GM18498 (cell line): ENCODE results near the gene NFAT5.
"Not testable (repeated sequence)": the region's sequence is repeated elsewhere in the genome, so short reads cannot be mapped to it uniquely, and the experiment has no call there.

Experiments used
- ATAC-seq: cut with Tn5 transposase; IDR thresholded peaks from one replicate; pipeline ENCODE4 v1.9.1; 2021; ENCODE audit warnings: mild to moderate bottlenecking, moderate library complexity; ENCODE audit not compliant: unreplicated experiment

The NFAT5 gene, protein sequence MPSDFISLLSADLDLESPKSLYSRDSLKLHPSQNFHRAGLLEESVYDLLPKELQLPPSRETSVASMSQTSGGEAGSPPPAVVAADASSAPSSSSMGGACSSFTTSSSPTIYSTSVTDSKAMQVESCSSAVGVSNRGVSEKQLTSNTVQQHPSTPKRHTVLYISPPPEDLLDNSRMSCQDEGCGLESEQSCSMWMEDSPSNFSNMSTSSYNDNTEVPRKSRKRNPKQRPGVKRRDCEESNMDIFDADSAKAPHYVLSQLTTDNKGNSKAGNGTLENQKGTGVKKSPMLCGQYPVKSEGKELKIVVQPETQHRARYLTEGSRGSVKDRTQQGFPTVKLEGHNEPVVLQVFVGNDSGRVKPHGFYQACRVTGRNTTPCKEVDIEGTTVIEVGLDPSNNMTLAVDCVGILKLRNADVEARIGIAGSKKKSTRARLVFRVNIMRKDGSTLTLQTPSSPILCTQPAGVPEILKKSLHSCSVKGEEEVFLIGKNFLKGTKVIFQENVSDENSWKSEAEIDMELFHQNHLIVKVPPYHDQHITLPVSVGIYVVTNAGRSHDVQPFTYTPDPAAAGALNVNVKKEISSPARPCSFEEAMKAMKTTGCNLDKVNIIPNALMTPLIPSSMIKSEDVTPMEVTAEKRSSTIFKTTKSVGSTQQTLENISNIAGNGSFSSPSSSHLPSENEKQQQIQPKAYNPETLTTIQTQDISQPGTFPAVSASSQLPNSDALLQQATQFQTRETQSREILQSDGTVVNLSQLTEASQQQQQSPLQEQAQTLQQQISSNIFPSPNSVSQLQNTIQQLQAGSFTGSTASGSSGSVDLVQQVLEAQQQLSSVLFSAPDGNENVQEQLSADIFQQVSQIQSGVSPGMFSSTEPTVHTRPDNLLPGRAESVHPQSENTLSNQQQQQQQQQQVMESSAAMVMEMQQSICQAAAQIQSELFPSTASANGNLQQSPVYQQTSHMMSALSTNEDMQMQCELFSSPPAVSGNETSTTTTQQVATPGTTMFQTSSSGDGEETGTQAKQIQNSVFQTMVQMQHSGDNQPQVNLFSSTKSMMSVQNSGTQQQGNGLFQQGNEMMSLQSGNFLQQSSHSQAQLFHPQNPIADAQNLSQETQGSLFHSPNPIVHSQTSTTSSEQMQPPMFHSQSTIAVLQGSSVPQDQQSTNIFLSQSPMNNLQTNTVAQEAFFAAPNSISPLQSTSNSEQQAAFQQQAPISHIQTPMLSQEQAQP (N-terminal part only)

DNA sequence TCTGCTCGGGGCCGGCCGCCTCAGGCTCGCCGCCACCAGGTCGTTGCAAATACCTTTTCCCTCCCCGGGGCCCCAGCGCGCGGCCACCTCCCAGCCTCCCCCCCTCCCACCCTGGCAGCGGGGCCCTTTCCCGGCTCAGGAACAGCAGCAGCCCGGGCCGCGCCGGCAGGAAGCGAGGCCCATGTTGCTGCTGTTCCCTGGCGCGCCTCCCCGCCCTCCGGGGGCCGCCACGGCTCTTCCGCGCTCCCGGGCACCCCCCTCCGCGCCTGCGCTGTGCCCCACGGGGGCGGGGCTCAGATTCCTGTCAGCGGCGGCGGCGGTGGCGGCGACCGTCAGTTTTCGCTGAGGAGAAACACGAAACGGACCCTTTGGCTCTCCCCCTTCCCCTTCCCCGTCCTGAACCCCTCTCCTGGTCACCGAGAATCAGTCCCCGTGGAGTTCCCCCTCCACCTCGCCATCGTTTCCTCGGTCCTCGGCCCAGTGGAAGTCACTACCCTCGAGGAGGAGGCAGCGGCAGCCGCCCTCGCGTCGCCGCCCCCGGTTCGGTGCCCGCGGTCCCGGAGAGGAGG is at the start of gene NFAT5:
Gene NFAT5, plus strand, starts transcription at position 296 of the 569 bp plus-strand sequence. CDS start 336 bp downstream, outside the sequence.
- peak; percentile 49 for ATAC-seq

DNA sequence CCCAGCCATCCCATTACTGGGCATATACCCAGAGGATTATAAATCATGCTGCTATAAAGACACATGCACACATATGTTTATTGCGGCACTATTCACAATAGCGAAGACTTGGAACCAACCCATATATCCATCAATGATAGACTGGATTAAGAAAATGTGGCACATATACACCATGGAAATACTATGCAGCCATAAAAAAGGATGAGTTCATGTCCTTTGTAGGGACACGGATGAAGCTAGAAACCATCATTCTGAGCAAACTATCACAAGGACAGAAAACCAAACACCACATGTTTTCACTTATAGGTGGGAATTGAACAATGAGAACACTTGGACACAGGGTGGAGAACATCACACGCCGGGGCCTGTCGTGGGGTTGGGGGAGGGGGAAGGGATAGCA is 47.9 kb upstream of the NFAT5 start:
- not testable (repeated sequence) for ATAC-seq

DNA sequence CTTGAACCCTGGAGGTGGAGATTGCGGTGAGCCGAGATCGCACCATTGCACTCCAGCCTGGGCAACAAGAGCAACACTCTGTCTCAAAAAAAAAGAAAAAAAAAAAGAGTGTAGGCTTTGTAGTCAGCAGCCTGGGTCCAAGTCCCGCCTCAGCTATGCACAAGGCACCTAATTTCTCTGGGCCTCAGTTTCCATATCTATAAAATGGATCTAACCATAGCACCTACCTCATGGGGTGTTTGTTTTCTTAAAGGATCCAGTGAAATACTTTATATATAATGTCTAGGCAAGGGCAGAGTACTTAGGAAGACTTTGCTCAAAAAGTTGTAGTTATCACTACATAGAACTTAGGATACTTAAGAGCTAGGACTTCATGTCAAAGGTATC is 45.4 kb upstream of the NFAT5 start:
- no peak for ATAC-seq

DNA sequence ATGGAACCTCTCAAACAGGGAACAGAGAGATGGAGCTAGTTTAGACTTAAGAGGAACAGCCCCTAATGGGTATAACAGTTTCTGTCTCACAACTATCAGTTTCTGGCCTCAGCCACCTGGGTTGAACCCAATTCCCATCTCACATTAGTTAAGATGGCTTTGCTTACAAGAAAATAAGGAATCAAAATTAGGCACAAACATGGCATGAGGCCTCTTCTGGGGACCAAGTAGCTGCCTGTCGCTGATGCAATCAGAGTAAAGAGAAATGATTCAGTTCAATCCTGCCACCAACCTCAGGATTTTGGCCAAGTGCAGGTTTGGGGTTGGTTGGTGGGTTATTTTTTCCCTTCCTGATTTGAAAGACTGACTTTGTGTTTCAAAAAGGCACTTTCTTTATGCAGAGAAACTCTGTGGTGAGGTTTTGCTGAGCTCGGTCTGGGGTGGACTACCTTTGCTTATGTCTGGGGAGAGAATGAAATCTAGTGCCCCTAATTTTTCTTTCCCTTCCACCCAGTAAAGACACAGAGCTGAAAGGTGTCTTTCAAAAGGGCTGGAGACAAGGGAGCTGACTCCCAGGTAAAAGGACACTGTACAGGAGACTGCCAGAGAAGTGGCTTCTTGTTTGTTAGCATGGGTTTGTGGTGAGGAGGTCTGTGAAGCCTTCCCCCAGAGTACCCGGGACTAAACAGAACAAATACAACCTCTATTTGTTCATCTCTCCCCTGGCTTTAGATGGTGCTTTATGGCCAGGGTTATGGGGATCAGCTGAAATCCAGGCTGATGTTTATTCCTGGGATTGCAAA is 44.8 kb upstream of the NFAT5 start:
- ATAC-seq: peak; percentile 79

DNA sequence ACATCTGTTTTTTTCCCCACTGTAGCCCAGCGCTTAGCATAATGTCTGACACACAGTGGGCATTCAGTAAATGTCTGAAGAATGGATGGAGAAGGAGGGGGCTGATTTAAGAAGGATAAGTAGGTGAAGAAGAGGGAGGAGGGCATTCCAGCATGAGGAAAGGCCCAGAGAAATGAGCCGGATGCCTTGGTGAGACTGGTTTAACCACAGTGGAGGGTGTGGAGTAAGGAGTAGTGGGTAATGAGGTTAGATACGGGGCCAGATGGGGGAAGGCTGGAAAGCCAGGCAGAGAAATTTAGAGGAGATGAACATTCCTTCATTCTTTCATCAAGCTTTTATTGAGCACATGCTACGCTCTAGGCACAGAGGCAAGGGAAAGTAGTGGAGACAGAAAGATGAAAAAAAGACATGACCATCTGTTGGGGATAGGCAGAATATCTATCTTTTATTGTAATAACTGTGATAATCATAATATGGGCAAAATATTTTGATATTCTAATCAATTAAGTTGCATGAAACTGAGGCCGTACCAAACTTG is 43.7 kb upstream of the NFAT5 start:
- no peak for ATAC-seq

DNA sequence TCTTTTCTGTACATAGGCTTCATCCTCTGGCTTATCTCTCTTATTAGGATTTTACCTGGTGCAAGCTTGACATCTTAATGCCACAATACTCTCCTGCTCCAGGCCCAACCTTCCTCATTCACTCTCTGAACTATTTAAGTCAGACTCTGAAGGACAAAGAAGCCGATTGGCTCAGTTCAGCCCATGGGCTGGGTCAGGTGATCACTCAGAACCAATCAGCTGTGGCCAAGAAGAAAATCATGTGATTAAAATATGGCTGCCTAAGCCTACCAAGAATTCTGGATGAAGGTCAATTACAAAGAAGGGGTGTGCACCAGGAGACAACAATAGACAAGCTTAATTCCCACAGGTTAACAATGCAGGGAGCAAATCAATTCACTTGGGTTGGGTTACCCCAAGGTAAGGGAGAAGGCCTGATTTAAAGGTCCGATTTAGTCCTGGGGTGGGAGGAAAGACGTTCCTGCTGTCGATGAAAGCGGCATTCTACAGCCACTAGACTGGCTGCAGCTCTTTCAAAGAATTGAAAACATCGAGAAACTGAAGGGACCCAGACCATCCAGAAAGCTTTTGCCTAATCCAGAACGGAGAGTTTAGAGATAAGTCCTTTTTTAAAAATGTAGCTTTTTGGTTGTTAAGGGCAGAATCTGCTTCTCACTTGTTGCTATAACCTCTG is 42.9 kb upstream of the NFAT5 start:
- ATAC-seq: no peak

DNA sequence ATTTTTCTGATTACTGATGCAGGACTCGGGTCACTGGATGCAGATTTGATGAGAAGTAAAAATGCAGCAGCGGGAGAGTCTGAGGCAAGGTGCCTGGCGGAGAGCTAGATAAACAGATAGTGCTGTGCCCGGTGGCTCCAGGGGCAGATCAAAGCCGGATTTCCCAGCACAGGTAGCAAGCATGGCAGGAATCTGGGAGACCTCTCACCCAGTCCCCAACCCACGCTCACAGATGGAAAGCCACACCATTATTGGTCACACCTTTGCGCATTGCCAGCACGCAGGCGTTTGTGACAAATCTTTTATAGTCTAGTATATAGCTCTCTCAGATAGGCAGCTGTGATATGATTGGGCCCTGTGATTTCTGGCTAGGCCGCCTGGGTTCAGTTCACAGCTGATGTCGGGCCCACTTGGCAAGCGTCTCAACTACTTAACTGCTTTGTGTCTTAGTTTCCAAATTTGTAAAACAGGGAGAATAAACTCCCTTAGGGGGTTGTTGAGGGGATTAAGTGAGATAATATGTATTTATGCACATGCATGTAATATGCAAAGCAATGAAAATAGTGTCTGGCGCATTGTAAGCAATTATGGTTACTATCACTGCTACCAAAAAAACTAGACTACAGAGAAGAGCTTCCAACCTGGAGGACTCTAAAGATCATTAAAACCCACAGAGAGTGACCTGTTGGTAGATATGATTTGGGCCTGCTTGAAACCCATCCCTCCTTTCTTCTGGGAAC is 42.0 kb upstream of the NFAT5 start:
- ATAC-seq: no peak

DNA sequence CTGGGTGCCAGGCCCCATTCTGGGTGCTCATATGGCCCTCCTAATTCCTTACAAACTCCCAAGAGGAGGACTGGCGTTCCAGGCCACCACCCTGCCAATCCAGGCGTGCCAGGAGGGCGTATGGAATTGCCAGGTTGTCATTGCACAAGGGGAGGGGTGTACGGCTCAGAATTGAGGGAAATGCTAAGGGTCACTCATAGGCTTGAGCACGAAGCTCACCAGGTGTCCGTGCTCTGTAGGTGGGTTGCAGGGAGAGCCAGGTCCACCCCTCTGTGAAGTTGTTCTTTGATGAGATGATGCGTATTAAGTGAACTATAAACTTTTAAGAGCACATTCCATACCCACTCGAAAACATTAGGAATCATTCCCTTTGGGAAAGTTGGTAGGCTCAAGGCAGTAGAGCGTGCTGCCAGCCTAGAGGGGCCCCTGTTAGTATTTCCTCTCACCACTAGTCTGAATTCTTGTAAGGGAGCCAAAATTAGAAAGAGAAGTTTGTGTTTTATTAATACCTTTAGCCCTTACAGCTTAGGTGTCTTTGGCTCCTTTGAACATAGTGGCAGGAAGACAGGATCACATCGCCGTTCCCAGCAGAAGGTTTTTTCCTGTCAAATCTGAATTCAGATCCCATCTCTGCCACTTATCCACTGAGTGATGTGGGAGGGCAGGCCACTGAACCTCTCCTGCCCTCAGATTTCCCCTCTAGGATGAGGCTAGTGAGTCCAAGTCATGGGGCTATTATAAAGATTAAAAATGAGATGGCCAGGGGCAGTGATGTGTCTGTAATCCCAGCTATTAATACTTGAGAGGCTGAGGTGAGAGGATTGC is 38.7 kb upstream of the NFAT5 start:
- no peak for ATAC-seq

DNA sequence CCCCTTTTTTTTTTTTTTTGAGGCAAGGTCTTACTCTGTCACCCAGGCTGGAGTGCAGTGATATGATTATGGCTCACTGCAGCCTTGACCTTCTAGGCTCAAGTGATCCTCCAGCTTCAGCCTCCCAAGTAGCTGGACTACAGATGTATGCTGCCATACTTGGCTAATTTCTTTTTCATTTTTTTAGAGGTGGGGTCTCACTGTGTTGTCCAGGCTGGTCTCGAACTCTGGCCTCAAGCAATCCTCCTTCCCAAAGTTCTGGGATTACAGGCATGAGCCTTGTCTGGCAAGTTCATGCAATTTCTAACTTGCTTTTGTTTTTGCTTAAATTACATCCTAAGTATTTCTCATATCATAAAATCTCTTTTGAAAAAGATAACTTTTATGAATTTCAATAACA is 33.8 kb upstream of the NFAT5 start:
- no peak for ATAC-seq

DNA sequence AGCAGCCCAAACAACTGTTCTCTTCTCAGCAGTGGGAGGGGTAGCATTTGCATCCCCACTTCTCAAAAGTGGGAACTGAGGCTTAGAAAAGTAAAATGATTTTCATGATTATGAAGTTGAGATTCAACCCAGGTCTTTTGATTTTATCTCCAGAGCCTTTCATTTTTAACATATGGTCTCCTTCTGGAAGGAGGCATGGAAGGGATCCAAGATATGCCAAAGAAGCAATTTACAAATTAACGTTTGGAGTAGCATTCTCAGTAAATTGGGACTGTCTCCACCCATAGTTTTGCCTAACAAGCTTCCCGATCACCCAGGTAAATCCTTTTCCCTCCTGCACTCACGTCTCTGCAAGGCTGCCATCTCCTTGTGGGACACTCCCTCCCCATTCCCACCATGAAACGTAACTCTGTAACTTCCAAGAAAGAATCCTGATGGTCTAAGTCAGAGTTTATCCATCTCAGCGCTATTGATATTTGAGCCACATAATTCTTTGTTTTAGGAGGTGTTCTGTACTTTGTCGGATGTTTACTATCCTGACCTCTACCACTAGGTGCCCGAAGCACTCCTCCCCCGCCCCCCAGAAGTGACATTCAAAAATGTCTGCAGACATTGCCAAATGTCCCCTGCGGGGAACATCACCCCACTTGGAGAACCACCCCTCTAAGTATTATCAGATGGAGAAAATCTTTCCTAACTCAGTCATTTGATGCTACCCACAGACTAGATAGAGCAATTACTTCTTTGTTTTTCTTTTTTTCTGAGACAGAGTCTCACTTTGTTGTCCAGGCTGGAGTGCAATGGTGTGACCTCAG is 32.9 kb upstream of the NFAT5 start:
- ATAC-seq: no peak

DNA sequence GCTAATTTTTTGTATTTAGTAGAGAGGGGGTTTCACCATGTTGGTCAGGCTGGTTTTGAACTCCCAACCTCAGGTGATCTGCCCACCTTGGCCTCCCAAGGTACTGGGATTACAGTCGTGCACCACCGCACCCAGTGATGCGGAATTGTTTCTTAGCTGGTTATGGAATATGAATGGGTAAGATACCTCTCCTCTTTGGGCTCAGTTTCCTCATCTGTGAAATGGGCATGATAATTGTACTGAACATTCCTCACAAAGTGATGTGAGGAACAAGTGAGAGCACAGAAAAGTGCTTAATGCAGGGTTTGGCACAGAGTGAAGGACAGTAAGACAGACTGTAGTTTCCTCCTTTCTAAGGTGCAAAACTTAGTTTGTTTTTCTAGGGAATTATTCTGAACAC is 31.0 kb upstream of the NFAT5 start:
- no peak for ATAC-seq

DNA sequence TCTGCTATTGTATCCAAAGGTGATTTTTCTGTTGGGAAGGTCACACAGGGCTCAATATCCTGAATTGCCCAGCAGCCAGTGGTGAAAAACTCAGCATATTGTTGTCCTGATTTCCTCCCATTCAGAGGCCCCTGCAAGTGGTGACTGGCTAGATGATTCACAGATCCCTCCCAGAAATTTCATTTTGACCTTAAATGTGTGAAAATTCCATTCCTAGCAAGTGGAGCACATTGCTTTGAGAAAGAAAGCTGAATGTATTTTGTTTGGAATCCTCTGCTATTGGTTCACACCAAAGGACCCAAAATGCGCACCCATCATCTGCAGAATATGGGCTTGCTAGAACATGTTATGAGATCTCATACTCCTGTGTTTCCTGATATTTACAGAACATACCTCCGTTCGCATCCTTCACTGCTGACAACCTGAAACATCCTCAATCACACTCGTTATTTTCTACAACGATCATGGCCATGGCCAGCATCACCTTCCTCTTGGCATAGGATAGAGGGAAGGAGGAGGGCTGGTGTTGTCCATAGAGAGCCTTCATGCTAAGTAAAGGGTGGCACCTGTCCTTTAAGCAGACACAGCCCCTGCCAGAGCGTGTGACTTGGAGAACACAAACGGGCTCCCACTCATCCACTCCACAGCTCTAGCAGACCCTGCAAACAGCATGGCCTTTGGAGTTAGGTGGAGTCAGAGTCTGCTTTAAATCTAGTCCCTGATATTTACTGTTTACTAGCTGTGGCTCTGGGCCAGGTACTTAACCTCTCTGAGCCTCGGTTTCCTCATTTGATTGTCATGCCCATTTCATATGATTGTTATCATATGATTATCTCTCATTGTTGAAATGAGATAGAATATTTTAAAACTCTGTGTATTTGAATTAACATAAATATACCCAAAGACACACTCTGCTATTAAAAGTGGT is 30.4 kb upstream of the NFAT5 start:
- ATAC-seq: no peak

DNA sequence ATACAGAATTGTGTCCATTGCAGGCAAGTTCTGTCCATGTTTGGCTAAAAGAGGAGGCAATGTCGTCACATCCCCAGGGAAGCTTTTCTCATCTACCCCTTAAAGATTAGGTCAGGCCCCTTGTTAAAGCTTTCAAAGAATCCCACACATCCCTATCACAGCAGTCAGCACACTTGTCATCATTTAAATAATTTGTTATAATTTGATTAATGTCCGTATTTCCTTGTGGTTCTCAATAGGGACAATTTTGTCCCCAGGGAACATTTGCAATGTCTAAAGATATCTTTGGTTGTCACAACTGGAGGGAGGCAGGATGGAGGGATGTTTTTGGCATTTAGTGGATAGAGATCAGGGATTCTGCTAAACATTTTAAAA is 28.1 kb upstream of the NFAT5 start:
- ATAC-seq: no peak

DNA sequence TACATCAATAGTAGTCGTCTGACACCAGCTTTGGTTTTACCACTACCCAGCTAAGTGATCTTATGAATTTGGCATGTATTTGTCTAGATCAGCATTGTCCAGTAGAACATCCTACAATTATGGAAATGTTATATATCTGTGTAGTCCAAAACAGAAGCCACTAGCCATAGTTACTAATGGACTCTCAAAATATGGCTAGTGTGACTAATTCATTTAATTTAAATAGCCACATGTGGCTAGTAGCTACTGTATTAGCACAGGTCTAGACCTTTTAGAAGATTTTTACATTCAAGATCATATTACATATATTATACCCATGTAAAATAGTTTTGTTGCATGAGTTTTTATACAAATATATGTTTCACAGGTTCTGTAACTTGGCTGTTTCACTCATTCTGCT is 27.0 kb upstream of the NFAT5 start:
- ATAC-seq: no peak

DNA sequence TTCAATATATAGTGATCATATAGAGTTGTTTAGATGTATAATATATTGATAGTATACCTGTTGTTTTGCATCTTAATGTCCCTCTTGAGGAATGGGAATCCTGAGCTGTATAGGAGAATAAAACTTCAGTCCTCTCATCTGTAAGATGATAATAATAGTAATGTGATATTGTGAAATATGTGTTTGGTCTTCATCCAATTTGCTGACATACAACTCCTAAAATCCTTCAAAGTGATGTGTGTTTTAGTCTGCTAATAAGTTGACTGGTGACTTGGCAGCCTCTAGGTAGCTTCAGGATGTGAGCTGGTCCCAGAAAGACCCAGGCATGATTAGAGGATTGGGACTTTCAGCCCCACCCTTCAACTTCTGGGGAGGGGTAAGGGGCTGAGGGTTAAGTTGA is 22.8 kb upstream of the NFAT5 start:
- no peak for ATAC-seq

DNA sequence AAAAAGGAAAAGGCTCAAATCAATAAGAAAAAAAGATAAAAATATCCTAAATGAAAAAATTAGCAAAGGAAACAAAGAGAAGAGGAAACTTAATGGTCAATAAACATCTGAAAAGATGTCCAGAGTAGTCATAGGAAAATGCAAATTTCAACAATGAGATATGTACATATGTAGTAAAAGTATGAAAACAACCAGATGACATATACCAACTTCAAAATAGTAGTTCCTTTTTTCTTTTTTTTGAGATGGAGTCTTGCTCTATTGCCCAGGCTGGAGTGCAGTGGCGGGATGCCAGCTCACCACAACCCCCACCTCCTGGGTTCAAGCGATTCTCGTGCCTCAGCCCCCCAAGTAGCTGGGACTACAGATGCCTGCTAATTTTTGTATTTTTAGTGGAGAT is 21.7 kb upstream of the NFAT5 start:
- no peak for ATAC-seq
